Bronchial epithelial cell (primary cell): ENCODE measurements around the gene NCBP1. TPM values are rescaled to one million over a fixed set of nuclear protein-coding genes. Genes with fewer than 3 reads are reported as not detected.

Source experiments
- DNase-seq: peaks from one replicate; pipeline ENCODE4 v3.0.0-alpha.2; 2010; ENCODE audit warnings: low read depth
- FAIRE-seq: peaks from 2 replicates; lab custom pipeline; 2011; peaks lifted over from hg19 to GRCh38; lab: Jason Lieb, UNC
- H3K27me3 ChIP-seq: 2 replicates; pipeline ENCODE4 v1.5.1; 2011; ENCODE audit warnings: low read length; ENCODE audit not compliant: control insufficient read depth, insufficient read depth
- H3K36me3 ChIP-seq: 2 replicates; pipeline ENCODE4 v1.5.1; 2011; ENCODE audit warnings: low read length; ENCODE audit not compliant: control insufficient read depth, insufficient read depth
- H3K4me3 ChIP-seq: 2 replicates; pipeline ENCODE4 v1.5.1; 2011; ENCODE audit warnings: mild to moderate bottlenecking, low read depth, low read length, control low read depth
- CTCF ChIP-seq: IDR thresholded peaks from 2 replicates; pipeline ENCODE4 v1.5.1; 2011; ENCODE audit warnings: mild to moderate bottlenecking, moderate library complexity, low read length, control low read depth, inconsistent platforms; ENCODE audit not compliant: insufficient read depth, severe bottlenecking
- total RNA-seq: library from RNA; depleted of rRNA; stranded (reverse); fragments of >200 nt; gene quantifications from 2 replicates; pipeline ENCODE4 v1.2.1, GENCODE V29; 2014

NCBP1 gene
- total RNA-seq, 1 donor from 2014 or later = 25.0 TPM

GRCh38 chr9:97632248-97632984, 1.2 kb upstream of the NCBP1 start:
- Histone ChIP-seq H3K4me3 (peak overlapping the region; percentile 94), H3K36me3 (no peaks in the 10 kb centered on the region), H3K27me3 (no peaks in the 10 kb centered on the region)
- TF ChIP-seq CTCF = no peak
- no peak for DNase-seq
- no peak for FAIRE-seq

GRCh38 chr9:97633859-97634490, 354 bp downstream of the NCBP1 start:
- Histone ChIP-seq H3K36me3 (no peaks in the 10 kb centered on the region), H3K27me3 (no peaks in the 10 kb centered on the region), H3K4me3 (peak overlapping the region; percentile 94)
- DNase-seq (peak; percentile 15), FAIRE-seq (no peak)
- no peak for TF ChIP-seq CTCF

GRCh38 chr9:97635026-97635425, 1.4 kb downstream of the NCBP1 start:
- Histone ChIP-seq H3K4me3 (no peak overlapping the region), H3K27me3 (no peaks in the 10 kb centered on the region), H3K36me3 (no peaks in the 10 kb centered on the region)
- DNase-seq = no peak
- no peak for FAIRE-seq
- no peak for TF ChIP-seq CTCF

GRCh38 chr9:97636903-97637302, 3.3 kb downstream of the NCBP1 start:
- H3K27me3 ChIP-seq = no peaks in the 10 kb centered on the region
- no peak for DNase-seq
- peaks cover 2% of the 10 kb centered on the region for H3K36me3 ChIP-seq
- no peak for TF ChIP-seq CTCF
- no peak for FAIRE-seq
- H3K4me3 ChIP-seq = no peak overlapping the region

- FAIRE-seq (no peak), DNase-seq (no peak)
- no peak for TF ChIP-seq CTCF
- H3K36me3 ChIP-seq = peaks cover 4% of the 10 kb centered on the region
- H3K4me3 ChIP-seq = no peak overlapping the region
- no peaks in the 10 kb centered on the region for H3K27me3 ChIP-seq
These were observed 5.0 kb downstream of the NCBP1 start for GRCh38 chr9:97638666-97639065.
